GM12873 (cell line): ENCODE data around the gene SPOCK2.

Experiments
- CTCF ChIP-seq: IDR thresholded peaks from 2 replicates; pipeline ENCODE4 v1.5.1; 2012; ENCODE audit warnings: low read depth, mild to moderate bottlenecking, moderate library complexity, low read length, control low read depth; ENCODE audit not compliant: insufficient read depth; ENCODE audit errors: missing control alignments

Gene SPOCK2

GRCh38 chr10:72043016-72043834 lies 45.1 kb downstream of the SPOCK2 start:
- no peak for TF ChIP-seq CTCF

- no peak for TF ChIP-seq CTCF
Measured at GRCh38 chr10:72041491-72041890, 46.9 kb downstream of the SPOCK2 start.

- TF ChIP-seq CTCF: no peak
Measured at GRCh38 chr10:72039377-72039776, 49.0 kb downstream of the SPOCK2 start.

- TF ChIP-seq CTCF: no peak
Measured at GRCh38 chr10:72038458-72039001, 49.8 kb downstream of the SPOCK2 start.

- no peak for TF ChIP-seq CTCF
Measured at GRCh38 chr10:72037811-72038210, 50.5 kb downstream of the SPOCK2 start.

GRCh38 chr10:72037266-72037665 lies 51.1 kb downstream of the SPOCK2 start:
- TF ChIP-seq CTCF: no peak

GRCh38 chr10:72035252-72035887 lies 53.0 kb downstream of the SPOCK2 start:
- TF ChIP-seq CTCF: no peak
